ENCODE data around the gene TNS3. TPM values are rescaled to one million over a fixed set of nuclear protein-coding genes. Genes with fewer than 3 reads are reported as not detected.

TNS3 gene
- total and polyA plus RNA-seq, 2 donors (not counting 3 experiments of a cell fraction or from before 2014, with no cell fraction given) = 10.4 to 45.1 TPM

DNA sequence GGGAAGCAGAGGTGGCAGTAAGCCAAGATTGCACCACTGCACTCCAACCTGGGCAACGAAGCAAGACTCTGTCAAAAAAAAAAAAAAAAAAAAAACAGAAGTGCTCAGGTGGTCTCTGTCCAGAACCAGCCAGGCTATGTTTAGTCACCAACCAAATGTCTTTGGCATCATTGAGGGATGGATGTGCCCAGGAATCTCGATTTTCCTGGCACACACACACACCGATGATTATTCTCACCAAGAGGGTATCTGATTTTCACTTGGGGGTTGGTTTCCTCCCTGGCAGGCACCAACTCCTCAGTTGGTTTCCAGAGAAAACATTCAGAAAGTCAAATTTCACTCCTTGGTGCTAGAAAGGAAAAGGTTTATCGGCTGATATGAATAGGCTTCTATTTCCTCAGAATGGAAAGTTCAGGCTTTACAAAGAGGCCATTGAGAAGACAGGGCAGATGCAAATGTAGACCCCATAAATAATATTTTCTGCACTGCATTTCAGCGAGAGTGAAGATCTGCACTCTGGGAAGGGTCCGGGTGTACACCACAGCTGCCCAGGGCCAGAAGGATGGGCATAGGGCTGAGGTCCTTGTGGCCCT is 154.8 kb downstream of the TNS3 start:
- peaks cover 0 to 5% of the 10 kb centered on the region in 2 experiments for H3K36me3 ChIP-seq (ENCODE audit: control insufficient read depth in 2 of 2, extremely low read depth in 1 of 2, insufficient read depth in 2 of 2, low read length in 2 of 2)
- BruUV-seq (replicated peaks) = no TSS peak
- POLR2A ChIA-PET = no interaction called here

DNA sequence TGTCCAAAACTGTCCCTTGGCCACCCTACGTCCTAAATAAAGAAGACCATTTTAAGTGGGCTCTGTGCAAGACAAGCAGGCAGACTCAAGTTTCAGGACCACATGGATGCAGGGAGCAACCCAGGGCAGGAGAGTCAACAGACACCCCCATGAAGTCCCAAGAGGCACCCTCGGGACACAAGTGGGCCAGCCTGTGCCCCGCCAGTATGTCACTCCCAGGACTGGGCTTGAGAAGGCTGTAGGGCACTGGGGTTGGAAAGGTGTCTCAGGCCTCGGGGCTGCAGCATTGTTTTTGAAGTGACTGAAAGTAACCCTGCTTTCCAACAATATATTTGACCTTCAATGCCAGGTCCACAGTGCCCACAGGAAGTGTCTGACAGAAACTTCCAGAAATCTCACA is 157.4 kb downstream of the TNS3 start:
- Histone ChIP-seq H3K4me1 (ENCODE audit: control insufficient read depth, extremely low read depth, insufficient read depth, low read length) (peaks cover 21% of the 10 kb centered on the region), H3K4me2 (ENCODE audit: insufficient read depth, low read length) (no peak overlapping the region), H3K9me1 (replicated peaks; ENCODE audit: control insufficient read depth, extremely low read depth, insufficient read depth, low read length) (no peaks in the 10 kb centered on the region), H3K9me3 (replicated peaks; ENCODE audit: control insufficient read depth, insufficient read depth, low read length) (no peaks in the 10 kb centered on the region), H4K20me1 (replicated peaks; ENCODE audit: control insufficient read depth, extremely low read depth, insufficient read depth, low read length) (no peaks in the 10 kb centered on the region), H2AFZ (ENCODE audit: low read depth, low read length) (no peak overlapping the region), H3K27me3 (ENCODE audit: control insufficient read depth in 2 of 2, insufficient read depth in 2 of 2, low read length in 2 of 2) (no peaks in the 10 kb centered on the region), H3K27ac (ENCODE audit: insufficient read depth, low read depth, low read length) (no peak overlapping the region), H3K9ac (replicated peaks; ENCODE audit: extremely low read depth, insufficient read depth, low read length) (no peak overlapping the region), H3K4me3 (replicated peaks in 1 of 3; ENCODE audit: insufficient read depth in 1 of 3, low read depth in 1 of 3, low read length in 3 of 3) (no peak overlapping the region), H3K79me2 (ENCODE audit: control insufficient read depth, insufficient read depth, low read length) (no peaks in the 10 kb centered on the region), H3K36me3 (ENCODE audit: control insufficient read depth in 2 of 2, extremely low read depth in 1 of 2, insufficient read depth in 2 of 2, low read length in 2 of 2) (peaks cover 0 to 6% of the 10 kb centered on the region in 2 experiments)
- FAIRE-seq = no peak
- ChIA-PET POLR2A (no interaction called here), CTCF (interaction anchor here (3.3 kb wide), 1 partner anchor 158 kb away, joined by 14 read pairs; no protein-coding TSS in a partner anchor)
- TF ChIP-seq JUN (IDR thresholded peaks at IDR 0.05; ENCODE audit: borderline replicate concordance, insufficient read depth, insufficient read length, low read depth) = no peak
- TF ChIP-seq FOS (IDR thresholded peaks at IDR 0.05; ENCODE audit: borderline replicate concordance, insufficient read depth, low read length) = no peak
- no peak for TF ChIP-seq POLR2A (IDR thresholded peaks at IDR 0.05; ENCODE audit: low read depth, low read length)
- no peak for TF ChIP-seq MYC (IDR thresholded peaks at IDR 0.05; ENCODE audit: low read depth, low read length)
- TF ChIP-seq CTCF (IDR thresholded peaks at IDR 0.05; ENCODE audit: extremely low read depth in 1 of 2, insufficient read depth in 1 of 2, low read depth in 1 of 2, low read length in 2 of 2) = no peak
- dilution Hi-C loops (cut with MboI; ENCODE audit: extremely low pct_ligation_motif_present, low sequenced_read_pairs) (no loop called here), intact Hi-C loops (cut with micrococcal nuclease) (no loop called here)
- DNase-seq (ENCODE audit: low read depth, low spot score) = no peak
- no TSS peak for BruUV-seq (replicated peaks)

More for the DNA sequence above, 154.8 kb downstream of the TNS3 start:
- no peaks in the 10 kb centered on the region for H3K27me3 ChIP-seq (ENCODE audit: control insufficient read depth in 2 of 2, insufficient read depth in 2 of 2, low read length in 2 of 2)
- H3K9ac ChIP-seq (replicated peaks; ENCODE audit: extremely low read depth, insufficient read depth, low read length) = peak overlapping the region; percentile 12
- H3K27ac ChIP-seq (ENCODE audit: insufficient read depth, low read depth, low read length) = peak overlapping the region; percentile 67
- DNase-seq (ENCODE audit: low read depth, low spot score) (peak; percentile 11), FAIRE-seq (no peak)
- H3K4me3 ChIP-seq (replicated peaks in 1 of 3; ENCODE audit: insufficient read depth in 1 of 3, low read depth in 1 of 3, low read length in 3 of 3) = no peak overlapping the region
- H3K79me2 ChIP-seq (ENCODE audit: control insufficient read depth, insufficient read depth, low read length) = no peaks in the 10 kb centered on the region
- H4K20me1 ChIP-seq (replicated peaks; ENCODE audit: control insufficient read depth, extremely low read depth, insufficient read depth, low read length) = no peaks in the 10 kb centered on the region
- no peak overlapping the region for H2AFZ ChIP-seq (ENCODE audit: low read depth, low read length)
- H3K4me2 ChIP-seq (ENCODE audit: insufficient read depth, low read length) = no peak overlapping the region
- H3K9me3 ChIP-seq (replicated peaks; ENCODE audit: control insufficient read depth, insufficient read depth, low read length) = no peaks in the 10 kb centered on the region
- intact Hi-C loops (cut with micrococcal nuclease) (loop anchor here (5.0 kb wide), 1 partner anchor 100 kb away; no protein-coding TSS in a partner anchor), dilution Hi-C loops (cut with MboI; ENCODE audit: extremely low pct_ligation_motif_present, low sequenced_read_pairs) (no loop called here)
- H3K9me1 ChIP-seq (replicated peaks; ENCODE audit: control insufficient read depth, extremely low read depth, insufficient read depth, low read length) = no peaks in the 10 kb centered on the region
- CTCF ChIA-PET = interaction anchor here (0.7 to 1.6 kb wide), 2 partner anchors 9 to 823 kb away, joined by 4 to 5 read pairs; no protein-coding TSS in a partner anchor
- peaks cover 21% of the 10 kb centered on the region for H3K4me1 ChIP-seq (ENCODE audit: control insufficient read depth, extremely low read depth, insufficient read depth, low read length)
- TF ChIP-seq JUN (IDR thresholded peaks at IDR 0.05; ENCODE audit: borderline replicate concordance, insufficient read depth, insufficient read length, low read depth) (no peak), FOS (IDR thresholded peaks at IDR 0.05; ENCODE audit: borderline replicate concordance, insufficient read depth, low read length) (no peak)

Data from endothelial cell of umbilical vein (primary cell).